Omental fat pad (tissue), 4 donors: ENCODE results near the gene LRRC45. TPM values are rescaled to one million over a fixed set of nuclear protein-coding genes. Genes with fewer than 3 reads are reported as not detected.

Experiments used
- ATAC-seq: fragments of 150-250 bp; one replicate; pipeline ENCODE4 v1.9.1; 2016; ENCODE audit warnings: mild to moderate bottlenecking, moderate library complexity; ENCODE audit not compliant: low FRiP score
- DNase-seq: peaks from one replicate; pipeline ENCODE4 v3.0.0-alpha.2; 2019; ENCODE audit warnings: low spot score
- total RNA-seq, 4 donors: library from RNA; depleted of rRNA; stranded (reverse); fragments of >200 nt; gene quantifications; one replicate each; pipeline ENCODE4 v1.1.0, GENCODE V29; 2016
- TF ChIP-seq, protein P1 (sequence below), 3 donors: fragments of 450-650 bp; IDR thresholded peaks; one replicate each; pipeline ENCODE4 v1.5.1; 2016 to 2017; ENCODE audit warnings: antibody characterized with exemption in 3 of 3, mild to moderate bottlenecking in 3 of 3, moderate library complexity in 2 of 3

LRRC45 gene
- total RNA-seq, 4 donors from 2014 or later: 4.7 to 12.3 (median 5.6) TPM

DNA sequence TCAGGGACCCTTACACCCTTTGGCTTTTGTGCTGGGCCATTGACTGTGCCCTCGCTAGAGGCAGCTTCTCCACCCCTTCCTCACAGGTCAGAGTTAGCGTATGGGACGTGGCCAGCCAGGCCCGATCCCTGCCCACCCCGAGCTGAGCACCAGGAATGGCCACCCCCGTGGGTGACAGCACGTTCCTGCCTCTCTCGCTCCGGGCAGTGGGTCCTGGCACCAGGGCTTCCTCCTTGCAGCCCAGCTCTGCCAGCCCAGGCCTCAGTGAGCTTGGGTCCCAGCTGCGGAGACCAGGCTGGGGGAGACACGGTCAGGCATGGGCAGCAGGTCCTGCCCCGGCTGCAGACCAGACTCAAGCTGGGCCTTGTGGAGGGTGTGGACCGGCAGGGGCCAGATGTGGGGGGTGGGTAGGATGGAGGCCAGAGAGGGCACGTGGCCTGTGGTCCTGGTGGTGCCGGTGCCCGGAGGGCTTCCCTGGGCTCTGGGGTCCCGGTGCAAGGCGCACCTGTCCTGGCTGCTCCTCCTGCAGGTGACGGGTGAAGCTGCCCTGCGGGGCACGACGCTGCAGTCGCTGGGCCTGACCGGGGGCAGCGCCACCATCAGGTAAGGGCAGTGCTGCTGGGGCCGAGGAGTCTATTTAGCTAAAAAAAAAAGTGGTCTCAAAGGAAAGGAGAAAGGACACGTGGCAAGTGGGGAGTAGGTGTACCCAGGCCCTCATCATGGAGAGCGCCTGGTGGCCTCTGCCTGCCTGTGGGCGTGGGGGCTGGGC lies 27.5 kb upstream of the LRRC45 start:
- DNase-seq (no peak), ATAC-seq (no peak)
- TF ChIP-seq, protein P1, sequence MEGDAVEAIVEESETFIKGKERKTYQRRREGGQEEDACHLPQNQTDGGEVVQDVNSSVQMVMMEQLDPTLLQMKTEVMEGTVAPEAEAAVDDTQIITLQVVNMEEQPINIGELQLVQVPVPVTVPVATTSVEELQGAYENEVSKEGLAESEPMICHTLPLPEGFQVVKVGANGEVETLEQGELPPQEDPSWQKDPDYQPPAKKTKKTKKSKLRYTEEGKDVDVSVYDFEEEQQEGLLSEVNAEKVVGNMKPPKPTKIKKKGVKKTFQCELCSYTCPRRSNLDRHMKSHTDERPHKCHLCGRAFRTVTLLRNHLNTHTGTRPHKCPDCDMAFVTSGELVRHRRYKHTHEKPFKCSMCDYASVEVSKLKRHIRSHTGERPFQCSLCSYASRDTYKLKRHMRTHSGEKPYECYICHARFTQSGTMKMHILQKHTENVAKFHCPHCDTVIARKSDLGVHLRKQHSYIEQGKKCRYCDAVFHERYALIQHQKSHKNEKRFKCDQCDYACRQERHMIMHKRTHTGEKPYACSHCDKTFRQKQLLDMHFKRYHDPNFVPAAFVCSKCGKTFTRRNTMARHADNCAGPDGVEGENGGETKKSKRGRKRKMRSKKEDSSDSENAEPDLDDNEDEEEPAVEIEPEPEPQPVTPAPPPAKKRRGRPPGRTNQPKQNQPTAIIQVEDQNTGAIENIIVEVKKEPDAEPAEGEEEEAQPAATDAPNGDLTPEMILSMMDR (IDR thresholded peaks at IDR 0.05): no peak

DNA sequence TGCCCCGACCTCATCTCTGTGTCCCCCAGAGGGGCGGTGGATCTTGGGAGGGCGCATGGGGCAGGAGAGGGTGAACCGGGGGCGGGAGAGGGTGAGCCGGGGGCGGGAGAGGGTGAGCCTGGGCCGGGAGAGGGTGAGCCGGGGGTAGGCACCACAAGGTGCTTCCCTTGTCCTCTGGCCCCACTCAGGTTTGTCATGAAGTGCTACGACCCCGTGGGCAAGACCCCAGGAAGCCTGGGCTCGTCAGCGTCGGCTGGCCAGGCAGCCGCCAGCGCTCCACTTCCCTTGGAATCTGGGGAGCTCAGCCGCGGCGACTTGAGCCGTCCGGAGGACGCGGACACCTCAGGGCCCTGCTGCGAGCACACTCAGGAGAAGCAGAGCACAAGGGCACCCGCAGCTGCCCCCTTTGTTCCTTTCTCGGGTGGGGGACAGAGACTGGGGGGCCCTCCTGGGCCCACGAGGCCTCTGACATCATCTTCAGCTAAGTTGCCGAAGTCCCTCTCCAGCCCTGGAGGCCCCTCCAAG lies 26.8 kb upstream of the LRRC45 start:
- ATAC-seq (no peak), DNase-seq (no peak)
- TF ChIP-seq, protein P1 (IDR thresholded peaks at IDR 0.05): no peak

DNA sequence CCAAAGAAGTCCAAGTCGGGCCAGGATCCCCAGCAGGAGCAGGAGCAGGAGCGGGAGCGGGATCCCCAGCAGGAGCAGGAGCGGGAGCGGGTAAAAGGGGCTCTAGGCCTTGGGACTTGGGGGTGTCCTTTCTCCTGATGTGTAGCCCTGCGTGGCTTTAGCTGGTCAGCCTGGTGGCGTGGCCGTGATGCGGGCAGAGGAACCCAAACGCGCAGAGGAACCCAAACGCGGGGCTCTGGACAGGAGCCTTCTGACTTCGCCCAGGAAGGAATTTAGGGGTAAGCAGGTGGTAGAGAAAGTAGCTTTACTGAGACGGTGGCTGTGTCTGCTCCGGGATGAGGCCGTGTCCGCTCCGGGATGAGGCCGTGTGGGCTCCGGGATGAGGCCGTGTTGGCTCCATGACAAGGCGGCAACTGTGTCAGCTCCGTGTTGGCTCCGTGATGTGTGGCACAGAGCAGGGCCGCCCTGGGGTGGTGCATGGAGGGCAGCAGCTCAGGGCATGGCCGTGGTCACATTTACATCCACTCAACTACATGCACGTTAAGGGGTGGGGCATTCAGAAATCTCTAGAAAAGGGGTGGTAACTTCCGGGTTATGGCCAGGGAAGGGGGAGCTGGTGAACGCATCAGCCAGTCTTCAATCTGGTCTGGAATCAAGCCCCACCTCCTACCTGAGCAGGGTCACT lies 26.2 kb upstream of the LRRC45 start:
- no peak for ATAC-seq
- no peak for DNase-seq
- TF ChIP-seq, protein P1 (IDR thresholded peaks at IDR 0.05): no peak

DNA sequence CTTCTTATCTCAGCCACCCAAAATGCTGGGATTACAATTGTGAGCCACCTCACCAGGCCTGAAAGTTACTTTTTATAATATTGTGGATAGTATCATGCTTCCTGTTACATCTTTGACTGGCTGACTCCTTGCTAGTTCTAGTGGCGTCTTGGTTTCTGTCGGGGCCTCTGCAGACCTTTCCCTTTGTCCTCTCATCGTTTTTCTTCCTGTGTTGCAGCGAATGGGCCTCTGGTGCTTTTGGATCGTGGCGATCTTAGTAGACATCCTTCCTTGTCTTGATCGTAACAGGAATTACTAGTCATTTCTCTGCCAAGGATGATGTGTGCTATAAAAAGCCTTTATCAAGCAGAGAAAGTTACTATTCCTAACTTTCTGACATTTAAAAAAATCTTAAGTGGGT lies 24.9 kb upstream of the LRRC45 start:
- TF ChIP-seq, protein P1 (IDR thresholded peaks at IDR 0.05): no peak
- ATAC-seq: no peak
- no peak for DNase-seq

DNA sequence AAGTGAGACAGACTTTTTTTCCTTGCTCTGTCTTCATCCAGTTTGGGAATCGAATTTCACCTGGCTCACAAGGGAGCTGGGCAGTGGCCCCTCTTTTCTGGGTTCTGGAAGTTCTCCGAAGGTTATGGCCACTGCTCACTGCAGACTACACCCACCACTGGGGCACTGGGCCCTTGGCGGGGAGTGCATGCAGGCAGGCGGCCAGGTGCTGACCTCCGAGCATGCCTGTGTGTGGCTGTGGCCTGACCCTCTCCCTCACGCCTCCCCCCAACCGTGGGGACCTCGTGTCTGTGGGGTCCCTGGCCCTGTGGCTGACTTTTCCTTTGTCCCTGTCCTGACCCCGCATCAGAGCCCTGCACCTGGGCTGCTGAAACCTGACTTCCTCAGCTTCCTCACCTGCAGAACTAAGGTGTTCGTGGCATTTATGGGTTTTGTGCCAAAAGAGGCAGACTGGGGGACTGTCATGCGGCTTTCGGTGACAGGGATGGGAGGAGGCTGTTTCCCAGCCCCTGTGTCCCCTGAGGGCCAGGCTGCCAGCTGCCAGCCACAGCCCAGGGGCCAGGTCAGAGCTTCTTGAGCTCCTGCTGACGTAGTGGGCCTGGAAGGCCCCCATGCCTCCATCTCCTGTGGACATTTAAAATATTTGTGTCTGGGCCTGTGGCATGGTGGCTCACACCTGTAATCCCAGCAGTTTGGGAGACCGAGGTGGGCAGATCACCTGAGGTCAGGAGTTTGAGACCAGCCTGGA lies 24.2 kb upstream of the LRRC45 start:
- TF ChIP-seq, protein P1 (IDR thresholded peaks at IDR 0.05): no peak
- no peak for DNase-seq
- no peak for ATAC-seq

DNA sequence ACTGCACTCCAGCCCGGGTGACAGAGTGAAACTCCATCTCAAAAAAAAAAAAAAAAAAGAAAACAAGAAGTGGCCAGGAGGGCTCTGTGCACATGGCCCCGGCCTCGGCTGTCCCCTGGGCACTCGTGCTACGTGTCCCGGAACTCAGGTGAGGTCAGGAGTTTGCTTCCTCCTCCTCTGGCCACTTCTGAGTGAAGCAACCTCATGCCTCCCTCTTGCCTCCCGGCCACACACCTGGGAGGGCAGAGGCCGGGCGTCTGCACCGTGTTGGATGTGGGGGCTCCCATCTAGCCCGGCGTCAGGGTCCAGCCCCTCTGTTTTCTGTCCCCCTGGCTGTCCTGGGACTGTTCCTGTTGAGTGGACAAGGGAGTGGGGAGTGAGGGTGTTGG lies 23.5 kb upstream of the LRRC45 start:
- ATAC-seq: no peak
- TF ChIP-seq, protein P1 (IDR thresholded peaks at IDR 0.05): no peak
- no peak for DNase-seq
